Measurements from ENCODE around the gene RIPOR3. TPM values are rescaled to one million over a fixed set of nuclear protein-coding genes. Genes with fewer than 3 reads are reported as not detected.

Gene RIPOR3
- total and polyA plus RNA-seq, 9 of the 15 experiments (the other 6 are each of a cell fraction or from before 2014, with no cell fraction given), result 3.3 to 62.7 (median 21.4) TPM

- TF ChIP-seq CREB3L1 (IDR thresholded peaks at IDR 0.05; ENCODE audit: borderline replicate concordance, low read depth) (no peak), SAP30 (IDR thresholded peaks at IDR 0.05; ENCODE audit: borderline replicate concordance, insufficient read depth, low read depth, low read length, poor library complexity, severe bottlenecking) (peak; percentile 60), NCOA1 (IDR thresholded peaks at IDR 0.05; ENCODE audit: low read depth) (peak; percentile 92; the same call in 1 of the 2 replicates), TAF9B (IDR thresholded peaks at IDR 0.05; ENCODE audit: partially characterized antibody) (peak; percentile 72), BCOR (IDR thresholded peaks at IDR 0.05) (peak; percentile 82; the same call in 1 of the 2 replicates), NFXL1 (CRISPR knock-in tag; IDR thresholded peaks at IDR 0.05) (peak; percentile 19; the same call in 1 of the 2 replicates), RUNX1 (IDR thresholded peaks at IDR 0.05; ENCODE audit: low read depth) (peak; percentile 88), ZNF584 (CRISPR knock-in tag; IDR thresholded peaks at IDR 0.05; ENCODE audit: low read depth) (peak; percentile 81), MXI1 (IDR thresholded peaks at IDR 0.05; ENCODE audit: low read depth, low read length) (no peak; the same call in 1 of the 2 replicates), BDP1 (IDR thresholded peaks at IDR 0.05; ENCODE audit: insufficient read depth, insufficient read length) (no peak), DMBX1 (CRISPR knock-in tag; IDR thresholded peaks at IDR 0.05; ENCODE audit: borderline replicate concordance) (peak; percentile 96), YY1 (IDR thresholded peaks at IDR 0.05; ENCODE audit: borderline replicate concordance in 1 of 3, control insufficient read depth in 1 of 3, extremely low read depth in 1 of 3, insufficient read depth in 3 of 3, insufficient read length in 1 of 3, insufficient replicate concordance in 2 of 3, low read depth in 1 of 3, low read length in 2 of 3) (peak; percentile 45 to 88 (median 74)), ZFP36 (IDR thresholded peaks at IDR 0.05; ENCODE audit: low read depth, low read length, partially characterized antibody) (peak; percentile 20), HOMEZ (CRISPR knock-in tag; IDR thresholded peaks at IDR 0.05) (no peak), CREM (IDR thresholded peaks at IDR 0.05; ENCODE audit: low read depth) (peak; percentile 14; the same call in 1 of the 2 replicates), SRSF7 (optimal IDR thresholded peaks at IDR 0.05; ENCODE audit: low read depth, low read length) (no peak), MEF2D (tag; conservative IDR thresholded peaks at IDR 0.05; ENCODE audit: low read depth) (0 out of 2 replicates have a peak, but pooled peaks have one; percentile 30), NFATC3 (IDR thresholded peaks at IDR 0.05) (no peak), ZNF146 (CRISPR knock-in tag; IDR thresholded peaks at IDR 0.05; ENCODE audit: unreplicated experiment) (no peak), KDM4B (IDR thresholded peaks at IDR 0.05; ENCODE audit: borderline replicate concordance in 2 of 2, low read depth in 1 of 2) (peak in 1 of 2 experiments; percentile 69; a peak in 1 of 4 replicates), NCOA2 (IDR thresholded peaks at IDR 0.05; ENCODE audit: partially characterized antibody in 2 of 2) (peak; percentile 79 to 86)
Observed at GRCh38 chr20:50690650-50691572, at the start of gene RIPOR3 (continued).

Data from K562 (cell line).